GM23338 (cell line): Measurements from ENCODE around the gene MT2A. TPM values are rescaled to one million over a fixed set of nuclear protein-coding genes. Genes with fewer than 3 reads are reported as not detected.

Source experiments
- ATAC-seq: fragments of 200-7000 bp; cut with Tn5 transposase; 3 replicates; pipeline ENCODE4 v1.9.1; 2020
- DNase-seq: peaks from one replicate; pipeline ENCODE4 v3.0.0-alpha.2; 2015; ENCODE audit warnings: low spot score
- H2AFZ ChIP-seq: fragments of 200-600 bp; sonication (generic); 2 replicates; pipeline ENCODE4 v1.8.0; 2016; ENCODE audit warnings: antibody characterized with exemption, mild to moderate bottlenecking, moderate library complexity
- H3F3A ChIP-seq: fragments of 200-600 bp; sonication (generic); replicated peaks from 2 replicates; pipeline ENCODE4 v1.8.0; 2017; ENCODE audit warnings: antibody characterized with exemption, mixed run types, low read depth
- H3K27ac ChIP-seq: fragments of 200-600 bp; sonication (generic); 2 replicates; pipeline ENCODE4 v1.6.1; 2016; ENCODE audit warnings: low read depth
- H3K27me3 ChIP-seq: fragments of 200-600 bp; sonication (generic); 2 replicates; pipeline ENCODE4 v1.8.0; 2016; ENCODE audit warnings: mild to moderate bottlenecking, mixed run types, moderate library complexity; ENCODE audit not compliant: insufficient read depth
- H3K36me3 ChIP-seq: fragments of 200-600 bp; sonication (generic); 2 replicates; pipeline ENCODE4 v1.8.0; 2016; ENCODE audit warnings: mild to moderate bottlenecking; ENCODE audit not compliant: insufficient read depth
- H3K4me1 ChIP-seq: fragments of 200-600 bp; sonication (generic); 2 replicates; pipeline ENCODE4 v1.8.0; 2016; ENCODE audit warnings: mild to moderate bottlenecking, moderate library complexity; ENCODE audit not compliant: insufficient read depth
- H3K4me2 ChIP-seq: fragments of 200-600 bp; sonication (generic); 2 replicates; pipeline ENCODE4 v1.7.1; 2017; ENCODE audit warnings: mixed run types
- H3K4me3 ChIP-seq: fragments of 200-600 bp; sonication (generic); 2 replicates; pipeline ENCODE4 v1.6.1; 2016; ENCODE audit warnings: mixed run types
- H3K79me2 ChIP-seq: fragments of 200-600 bp; sonication (generic); replicated peaks from 2 replicates; pipeline ENCODE4 v1.8.0; 2017; ENCODE audit warnings: mild to moderate bottlenecking; ENCODE audit not compliant: insufficient read depth
- H3K9me2 ChIP-seq: fragments of 200-600 bp; sonication (generic); 2 replicates; pipeline ENCODE4 v1.8.0; 2017; ENCODE audit not compliant: insufficient read depth
- H4K20me1 ChIP-seq: fragments of 200-600 bp; sonication (generic); replicated peaks from 2 replicates; pipeline ENCODE4 v1.8.0; 2017; ENCODE audit warnings: mild to moderate bottlenecking; ENCODE audit not compliant: insufficient read depth
- H3K27ac Mint-ChIP-seq: 2 replicates; pipeline ENCODE4 v1.8.0; 2020; ENCODE audit warnings: inconsistent platforms, mild to moderate bottlenecking, moderate library complexity, mixed read lengths
- H3K27me3 Mint-ChIP-seq: 3 replicates; pipeline ENCODE4 v1.8.0; 2022; ENCODE audit warnings: low read depth, mild to moderate bottlenecking, moderate library complexity, mixed read lengths, inconsistent platforms; ENCODE audit not compliant: insufficient read depth, poor library complexity
- H3K36me3 Mint-ChIP-seq: 3 replicates; pipeline ENCODE4 v1.8.0; 2021; ENCODE audit warnings: low read depth, mild to moderate bottlenecking, inconsistent platforms, moderate library complexity, mixed read lengths
- H3K4me1 Mint-ChIP-seq: 3 replicates; pipeline ENCODE4 v1.8.0; 2020; ENCODE audit warnings: mild to moderate bottlenecking, inconsistent platforms, mixed read lengths
- H3K4me3 Mint-ChIP-seq: 3 replicates; pipeline ENCODE4 v1.8.0; 2021; ENCODE audit warnings: moderate library complexity, mild to moderate bottlenecking, inconsistent platforms, mixed read lengths
- H3K9me3 Mint-ChIP-seq: 3 replicates; pipeline ENCODE4 v1.8.0; 2020; ENCODE audit warnings: moderate library complexity, mild to moderate bottlenecking, inconsistent platforms, mixed read lengths
- CREB1 ChIP-seq: fragments of 250-450 bp; sonication (Bioruptor Pico); IDR thresholded peaks from 2 replicates; pipeline ENCODE4 v1.5.0; 2020; ENCODE audit warnings: low read depth, mild to moderate bottlenecking, moderate library complexity
- EZH2 ChIP-seq: fragments of 200-600 bp; sonication (generic); IDR thresholded peaks from one replicate; pipeline ENCODE4 v1.8.0; 2017; ENCODE audit warnings: antibody characterized with exemption, mild to moderate bottlenecking, low read depth; ENCODE audit not compliant: unreplicated experiment
- EZH2phosphoT487 ChIP-seq: fragments of 200-600 bp; sonication (generic); IDR thresholded peaks from one replicate; pipeline ENCODE4 v1.8.1; 2018; ENCODE audit warnings: antibody characterized with exemption; ENCODE audit not compliant: unreplicated experiment
- JUNB ChIP-seq: IDR thresholded peaks from one replicate; pipeline ENCODE4 v1.6.1; 2016; ENCODE audit warnings: antibody characterized with exemption; ENCODE audit not compliant: unreplicated experiment
- NANOG ChIP-seq: IDR thresholded peaks from 2 replicates; pipeline ENCODE4 v1.6.1; 2016; ENCODE audit warnings: antibody characterized with exemption, borderline replicate concordance
- POLR2AphosphoS5 ChIP-seq: IDR thresholded peaks from 2 replicates; pipeline ENCODE4 v1.6.1; 2016; ENCODE audit warnings: antibody characterized with exemption, low read depth
- STAT1 ChIP-seq: IDR thresholded peaks from one replicate; pipeline ENCODE4 v1.6.1; 2016; ENCODE audit warnings: antibody characterized with exemption; ENCODE audit not compliant: unreplicated experiment
- ZNF114 ChIP-seq: fragments of 250-450 bp; sonication (Bioruptor Pico); IDR thresholded peaks from 2 replicates; pipeline ENCODE4 v1.5.0; 2020; ENCODE audit warnings: mild to moderate bottlenecking, moderate library complexity
- ZNF331 ChIP-seq: fragments of 250-450 bp; sonication (Bioruptor Pico); IDR thresholded peaks from 2 replicates; pipeline ENCODE4 v1.5.0; 2020; ENCODE audit warnings: low read depth, mild to moderate bottlenecking, moderate library complexity
- polyA plus RNA-seq: library from polyadenylated mRNA; unstranded; fragments of >200 nt; fragmentation: Nextera tagmentation; extraction: Ambion mirVana; gene quantifications from 2 replicates; pipeline ENCODE4 v1.2.1, GENCODE V29; 2016
- total RNA-seq: library from RNA; depleted of rRNA; stranded (reverse); fragments of >200 nt; shearing (Covaris generic); gene quantifications from 2 replicates; pipeline ENCODE4 v1.2.3, GENCODE V29; 2014
- TF ChIP-seq, protein P1 (sequence below): IDR thresholded peaks from 2 replicates; pipeline ENCODE4 v1.6.1; 2016; ENCODE audit warnings: antibody characterized with exemption
- TF ChIP-seq, protein P2 (sequence below): IDR thresholded peaks from one replicate; pipeline ENCODE4 v1.6.1; 2018; ENCODE audit warnings: antibody characterized with exemption; ENCODE audit not compliant: unreplicated experiment
- TF ChIP-seq, protein P3 (sequence below), 2 experiments: fragments of 200-600 bp in 1 of 2; sonication (generic) in 1 of 2; conservative IDR thresholded peaks; 2 replicates each; pipeline versions ENCODE4 v1.5.1 to v1.6.1; 2016 to 2017; ENCODE audit warnings: antibody characterized with exemption in 2 of 2, low read depth in 2 of 2, mild to moderate bottlenecking in 2 of 2, moderate library complexity in 1 of 2
- TF ChIP-seq, protein P4 (sequence below): fragments of 250-450 bp; sonication (Bioruptor Pico); IDR thresholded peaks from 2 replicates; pipeline ENCODE4 v1.5.0; 2020; ENCODE audit warnings: mild to moderate bottlenecking, moderate library complexity

Gene MT2A
- total and polyA plus RNA-seq, 2 experiments from 2014 or later, result 13.9 to 243 TPM

DNA sequence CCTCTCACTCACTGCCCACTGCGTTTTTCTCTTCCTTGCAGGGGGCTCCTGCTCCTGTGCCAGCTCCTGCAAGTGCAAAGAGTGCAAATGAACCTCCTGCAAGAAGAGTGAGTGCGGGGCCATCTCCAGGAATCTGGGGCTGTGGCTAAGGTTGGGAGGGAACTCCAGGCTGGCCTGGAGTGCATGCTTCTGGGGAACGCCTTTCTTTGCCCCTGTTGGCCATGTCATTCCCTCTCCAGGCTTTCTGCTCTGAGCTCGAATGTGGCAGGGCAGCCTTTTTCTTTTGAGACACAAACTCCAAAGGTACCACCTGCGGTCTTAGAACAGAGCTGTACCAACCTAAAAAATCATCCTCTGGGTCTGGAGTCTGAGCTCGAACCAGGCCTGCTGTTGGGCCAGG is 9.8 kb downstream of the MT2A start:
- H3K4me3 Mint-ChIP-seq, result peak overlapping the region; percentile 83

More for the DNA sequence above, 9.8 kb downstream of the MT2A start:
- Histone ChIP-seq H3F3A (0 out of 2 replicates have a peak, but pooled peaks cover 3% of the 10 kb centered on the region), H3K27ac (no peak overlapping the region), H4K20me1 (0 out of 2 replicates have a peak, but pooled peaks cover 9% of the 10 kb centered on the region), H3K27me3 (peaks cover 99% of the 10 kb centered on the region), H3K9me2 (no peaks in the 10 kb centered on the region; the same call in 1 of the 2 replicates), H3K36me3 (no peaks in the 10 kb centered on the region), H3K4me2 (peak overlapping the region; percentile 92; the same call in 1 of the 2 replicates), H3K79me2 (no peaks in the 10 kb centered on the region), H3K4me1 (peaks cover 54% of the 10 kb centered on the region), H2AFZ (no peak overlapping the region), H3K4me3 (no peak overlapping the region)
- Mint-ChIP-seq H3K4me1 (peaks cover 46% of the 10 kb centered on the region), H3K27ac (no peak overlapping the region), H3K9me3 (peaks cover 8% of the 10 kb centered on the region; the same call in 1 of the 3 replicates), H3K36me3 (no peaks in the 10 kb centered on the region), H3K27me3 (peaks cover 83% of the 10 kb centered on the region)
- ATAC-seq (peak; percentile 26), DNase-seq (no peak)
- no peak for TF ChIP-seq POLR2AphosphoS5
- TF ChIP-seq, protein P1, sequence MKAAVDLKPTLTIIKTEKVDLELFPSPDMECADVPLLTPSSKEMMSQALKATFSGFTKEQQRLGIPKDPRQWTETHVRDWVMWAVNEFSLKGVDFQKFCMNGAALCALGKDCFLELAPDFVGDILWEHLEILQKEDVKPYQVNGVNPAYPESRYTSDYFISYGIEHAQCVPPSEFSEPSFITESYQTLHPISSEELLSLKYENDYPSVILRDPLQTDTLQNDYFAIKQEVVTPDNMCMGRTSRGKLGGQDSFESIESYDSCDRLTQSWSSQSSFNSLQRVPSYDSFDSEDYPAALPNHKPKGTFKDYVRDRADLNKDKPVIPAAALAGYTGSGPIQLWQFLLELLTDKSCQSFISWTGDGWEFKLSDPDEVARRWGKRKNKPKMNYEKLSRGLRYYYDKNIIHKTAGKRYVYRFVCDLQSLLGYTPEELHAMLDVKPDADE, result no peak
- TF ChIP-seq JUNB, result no peak
- no peak for TF ChIP-seq NANOG
- TF ChIP-seq EZH2, result no peak
- TF ChIP-seq STAT1, result no peak
- no peak for TF ChIP-seq CREB1
- TF ChIP-seq EZH2phosphoT487, result no peak
- TF ChIP-seq, protein P2, sequence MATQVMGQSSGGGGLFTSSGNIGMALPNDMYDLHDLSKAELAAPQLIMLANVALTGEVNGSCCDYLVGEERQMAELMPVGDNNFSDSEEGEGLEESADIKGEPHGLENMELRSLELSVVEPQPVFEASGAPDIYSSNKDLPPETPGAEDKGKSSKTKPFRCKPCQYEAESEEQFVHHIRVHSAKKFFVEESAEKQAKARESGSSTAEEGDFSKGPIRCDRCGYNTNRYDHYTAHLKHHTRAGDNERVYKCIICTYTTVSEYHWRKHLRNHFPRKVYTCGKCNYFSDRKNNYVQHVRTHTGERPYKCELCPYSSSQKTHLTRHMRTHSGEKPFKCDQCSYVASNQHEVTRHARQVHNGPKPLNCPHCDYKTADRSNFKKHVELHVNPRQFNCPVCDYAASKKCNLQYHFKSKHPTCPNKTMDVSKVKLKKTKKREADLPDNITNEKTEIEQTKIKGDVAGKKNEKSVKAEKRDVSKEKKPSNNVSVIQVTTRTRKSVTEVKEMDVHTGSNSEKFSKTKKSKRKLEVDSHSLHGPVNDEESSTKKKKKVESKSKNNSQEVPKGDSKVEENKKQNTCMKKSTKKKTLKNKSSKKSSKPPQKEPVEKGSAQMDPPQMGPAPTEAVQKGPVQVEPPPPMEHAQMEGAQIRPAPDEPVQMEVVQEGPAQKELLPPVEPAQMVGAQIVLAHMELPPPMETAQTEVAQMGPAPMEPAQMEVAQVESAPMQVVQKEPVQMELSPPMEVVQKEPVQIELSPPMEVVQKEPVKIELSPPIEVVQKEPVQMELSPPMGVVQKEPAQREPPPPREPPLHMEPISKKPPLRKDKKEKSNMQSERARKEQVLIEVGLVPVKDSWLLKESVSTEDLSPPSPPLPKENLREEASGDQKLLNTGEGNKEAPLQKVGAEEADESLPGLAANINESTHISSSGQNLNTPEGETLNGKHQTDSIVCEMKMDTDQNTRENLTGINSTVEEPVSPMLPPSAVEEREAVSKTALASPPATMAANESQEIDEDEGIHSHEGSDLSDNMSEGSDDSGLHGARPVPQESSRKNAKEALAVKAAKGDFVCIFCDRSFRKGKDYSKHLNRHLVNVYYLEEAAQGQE, result no peak
- TF ChIP-seq, protein P3, sequence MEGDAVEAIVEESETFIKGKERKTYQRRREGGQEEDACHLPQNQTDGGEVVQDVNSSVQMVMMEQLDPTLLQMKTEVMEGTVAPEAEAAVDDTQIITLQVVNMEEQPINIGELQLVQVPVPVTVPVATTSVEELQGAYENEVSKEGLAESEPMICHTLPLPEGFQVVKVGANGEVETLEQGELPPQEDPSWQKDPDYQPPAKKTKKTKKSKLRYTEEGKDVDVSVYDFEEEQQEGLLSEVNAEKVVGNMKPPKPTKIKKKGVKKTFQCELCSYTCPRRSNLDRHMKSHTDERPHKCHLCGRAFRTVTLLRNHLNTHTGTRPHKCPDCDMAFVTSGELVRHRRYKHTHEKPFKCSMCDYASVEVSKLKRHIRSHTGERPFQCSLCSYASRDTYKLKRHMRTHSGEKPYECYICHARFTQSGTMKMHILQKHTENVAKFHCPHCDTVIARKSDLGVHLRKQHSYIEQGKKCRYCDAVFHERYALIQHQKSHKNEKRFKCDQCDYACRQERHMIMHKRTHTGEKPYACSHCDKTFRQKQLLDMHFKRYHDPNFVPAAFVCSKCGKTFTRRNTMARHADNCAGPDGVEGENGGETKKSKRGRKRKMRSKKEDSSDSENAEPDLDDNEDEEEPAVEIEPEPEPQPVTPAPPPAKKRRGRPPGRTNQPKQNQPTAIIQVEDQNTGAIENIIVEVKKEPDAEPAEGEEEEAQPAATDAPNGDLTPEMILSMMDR (conservative IDR thresholded peaks at IDR 0.05; ENCODE audit: low read depth in 2 of 2), result no peak
- TF ChIP-seq, protein P4, sequence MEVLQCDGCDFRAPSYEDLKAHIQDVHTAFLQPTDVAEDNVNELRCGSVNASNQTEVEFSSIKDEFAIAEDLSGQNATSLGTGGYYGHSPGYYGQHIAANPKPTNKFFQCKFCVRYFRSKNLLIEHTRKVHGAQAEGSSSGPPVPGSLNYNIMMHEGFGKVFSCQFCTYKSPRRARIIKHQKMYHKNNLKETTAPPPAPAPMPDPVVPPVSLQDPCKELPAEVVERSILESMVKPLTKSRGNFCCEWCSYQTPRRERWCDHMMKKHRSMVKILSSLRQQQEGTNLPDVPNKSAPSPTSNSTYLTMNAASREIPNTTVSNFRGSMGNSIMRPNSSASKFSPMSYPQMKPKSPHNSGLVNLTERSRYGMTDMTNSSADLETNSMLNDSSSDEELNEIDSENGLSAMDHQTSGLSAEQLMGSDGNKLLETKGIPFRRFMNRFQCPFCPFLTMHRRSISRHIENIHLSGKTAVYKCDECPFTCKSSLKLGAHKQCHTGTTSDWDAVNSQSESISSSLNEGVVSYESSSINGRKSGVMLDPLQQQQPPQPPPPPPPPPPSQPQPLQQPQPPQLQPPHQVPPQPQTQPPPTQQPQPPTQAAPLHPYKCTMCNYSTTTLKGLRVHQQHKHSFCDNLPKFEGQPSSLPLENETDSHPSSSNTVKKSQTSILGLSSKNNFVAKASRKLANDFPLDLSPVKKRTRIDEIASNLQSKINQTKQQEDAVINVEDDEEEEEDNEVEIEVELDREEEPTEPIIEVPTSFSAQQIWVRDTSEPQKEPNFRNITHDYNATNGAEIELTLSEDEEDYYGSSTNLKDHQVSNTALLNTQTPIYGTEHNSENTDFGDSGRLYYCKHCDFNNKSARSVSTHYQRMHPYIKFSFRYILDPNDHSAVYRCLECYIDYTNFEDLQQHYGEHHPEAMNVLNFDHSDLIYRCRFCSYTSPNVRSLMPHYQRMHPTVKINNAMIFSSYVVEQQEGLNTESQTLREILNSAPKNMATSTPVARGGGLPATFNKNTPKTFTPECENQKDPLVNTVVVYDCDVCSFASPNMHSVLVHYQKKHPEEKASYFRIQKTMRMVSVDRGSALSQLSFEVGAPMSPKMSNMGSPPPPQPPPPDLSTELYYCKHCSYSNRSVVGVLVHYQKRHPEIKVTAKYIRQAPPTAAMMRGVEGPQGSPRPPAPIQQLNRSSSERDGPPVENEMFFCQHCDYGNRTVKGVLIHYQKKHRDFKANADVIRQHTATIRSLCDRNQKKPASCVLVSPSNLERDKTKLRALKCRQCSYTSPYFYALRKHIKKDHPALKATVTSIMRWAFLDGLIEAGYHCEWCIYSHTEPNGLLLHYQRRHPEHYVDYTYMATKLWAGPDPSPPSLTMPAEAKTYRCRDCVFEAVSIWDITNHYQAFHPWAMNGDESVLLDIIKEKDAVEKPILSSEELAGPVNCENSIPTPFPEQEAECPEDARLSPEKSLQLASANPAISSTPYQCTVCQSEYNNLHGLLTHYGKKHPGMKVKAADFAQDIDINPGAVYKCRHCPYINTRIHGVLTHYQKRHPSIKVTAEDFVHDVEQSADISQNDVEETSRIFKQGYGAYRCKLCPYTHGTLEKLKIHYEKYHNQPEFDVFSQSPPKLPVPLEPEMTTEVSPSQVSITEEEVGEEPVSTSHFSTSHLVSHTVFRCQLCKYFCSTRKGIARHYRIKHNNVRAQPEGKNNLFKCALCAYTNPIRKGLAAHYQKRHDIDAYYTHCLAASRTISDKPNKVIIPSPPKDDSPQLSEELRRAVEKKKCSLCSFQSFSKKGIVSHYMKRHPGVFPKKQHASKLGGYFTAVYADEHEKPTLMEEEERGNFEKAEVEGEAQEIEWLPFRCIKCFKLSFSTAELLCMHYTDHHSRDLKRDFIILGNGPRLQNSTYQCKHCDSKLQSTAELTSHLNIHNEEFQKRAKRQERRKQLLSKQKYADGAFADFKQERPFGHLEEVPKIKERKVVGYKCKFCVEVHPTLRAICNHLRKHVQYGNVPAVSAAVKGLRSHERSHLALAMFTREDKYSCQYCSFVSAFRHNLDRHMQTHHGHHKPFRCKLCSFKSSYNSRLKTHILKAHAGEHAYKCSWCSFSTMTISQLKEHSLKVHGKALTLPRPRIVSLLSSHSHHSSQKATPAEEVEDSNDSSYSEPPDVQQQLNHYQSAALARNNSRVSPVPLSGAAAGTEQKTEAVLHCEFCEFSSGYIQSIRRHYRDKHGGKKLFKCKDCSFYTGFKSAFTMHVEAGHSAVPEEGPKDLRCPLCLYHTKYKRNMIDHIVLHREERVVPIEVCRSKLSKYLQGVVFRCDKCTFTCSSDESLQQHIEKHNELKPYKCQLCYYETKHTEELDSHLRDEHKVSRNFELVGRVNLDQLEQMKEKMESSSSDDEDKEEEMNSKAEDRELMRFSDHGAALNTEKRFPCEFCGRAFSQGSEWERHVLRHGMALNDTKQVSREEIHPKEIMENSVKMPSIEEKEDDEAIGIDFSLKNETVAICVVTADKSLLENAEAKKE (CRISPR knock-in tag), result no peak
- TF ChIP-seq ZNF114 (CRISPR knock-in tag), result no peak
- TF ChIP-seq ZNF331 (CRISPR knock-in tag), result no peak
